Effector memory CD8-positive, alpha-beta T cell (primary cell): Measurements from ENCODE around the gene FANCI.

ENCODE experiments used
- ATAC-seq: fragments of 150-1000 bp; cut with Tn5 transposase; replicated peaks from 2 replicates; pipeline ENCODE4 v1.10.0; 2021; ENCODE audit warnings: mild to moderate bottlenecking, moderate library complexity
- DNase-seq, 3 experiments: peaks; one replicate each; pipeline ENCODE4 v3.0.0; 2021
- H3K27ac Mint-ChIP-seq, 2 donors: one replicate each; pipeline ENCODE4 v1.8.0; 2022; ENCODE audit warnings: mild to moderate bottlenecking in 2 of 2, mixed read lengths in 2 of 2, moderate library complexity in 2 of 2
- H3K27me3 Mint-ChIP-seq, 2 donors: one replicate each; pipeline ENCODE4 v1.8.0; 2022; ENCODE audit warnings: mixed read lengths in 2 of 2
- H3K36me3 Mint-ChIP-seq: one replicate; pipeline ENCODE4 v1.8.0; 2022; ENCODE audit warnings: mild to moderate bottlenecking, moderate library complexity, mixed read lengths; ENCODE audit not compliant: insufficient read depth
- H3K4me1 Mint-ChIP-seq, 2 donors: one replicate each; pipeline ENCODE4 v1.8.0; 2022; ENCODE audit warnings: low read depth in 2 of 2, mixed read lengths in 2 of 2
- H3K4me3 Mint-ChIP-seq, 2 donors: one replicate each; pipeline ENCODE4 v1.8.0; 2022; ENCODE audit warnings: mild to moderate bottlenecking in 2 of 2, mixed read lengths in 2 of 2, moderate library complexity in 2 of 2
- H3K9me3 Mint-ChIP-seq, 2 donors: one replicate each; pipeline ENCODE4 v1.8.0; 2022; ENCODE audit warnings: mixed read lengths in 2 of 2
- total RNA-seq, 9 experiments: gene quantifications; one replicate each; lab custom pipeline; 2026; lab: John Stamatoyannopoulos, UW

Gene FANCI
- total RNA-seq: 14.8 to 40.0 (median 27.1) reads per million in 9 experiments

- H3K27ac Mint-ChIP-seq: peak within 1 kb of the TSS; percentile 87 to 88
- ATAC-seq (peak; percentile 97), DNase-seq (peak; percentile 97)
- no peaks in the 10 kb centered on the region for H3K9me3 Mint-ChIP-seq
- H3K36me3 Mint-ChIP-seq: peaks cover 8% of the 10 kb centered on the region
- H3K27me3 Mint-ChIP-seq: no peaks in the 10 kb centered on the region
- peaks cover 19 to 21% of the 10 kb centered on the region in 2 donors for H3K4me1 Mint-ChIP-seq
- peak within 1 kb of the TSS; percentile 90 to 97 for H3K4me3 Mint-ChIP-seq
Measured at GRCh38 chr15:89243691-89244573, at the start of gene FANCI. FANCI (plus strand) TSS chr15:89243979; CDS start chr15:89247648, 3,669 bp downstream.

DNA sequence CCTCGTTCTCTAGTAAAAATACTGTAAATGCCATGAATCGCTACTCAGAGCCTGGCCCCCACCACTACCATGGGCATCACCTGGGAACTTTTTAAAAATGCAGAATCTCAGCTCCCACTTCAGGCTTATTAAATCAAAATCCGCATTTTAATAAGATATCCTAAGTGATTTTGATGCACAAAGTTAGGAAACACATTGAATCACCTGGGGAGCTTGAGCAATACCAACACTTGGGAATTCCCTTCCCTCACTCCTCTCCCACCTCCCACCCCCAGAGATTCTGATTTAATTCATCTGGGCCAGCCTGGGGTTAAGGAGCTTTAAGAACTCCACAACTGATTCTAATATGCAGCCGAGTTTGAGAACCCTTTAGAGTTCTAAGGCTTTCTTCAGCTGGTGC, 49.2 kb upstream of the FANCI start:
- DNase-seq (no peak), ATAC-seq (no peak)
- Mint-ChIP-seq H3K27me3 (no peaks in the 10 kb centered on the region), H3K4me1 (peaks cover 0 to 3% of the 10 kb centered on the region in 2 donors), H3K9me3 (no peaks in the 10 kb centered on the region), H3K27ac (no peak overlapping the region), H3K4me3 (no peak overlapping the region), H3K36me3 (peaks cover 33% of the 10 kb centered on the region)

- no peaks in the 10 kb centered on the region for H3K27me3 Mint-ChIP-seq
- H3K36me3 Mint-ChIP-seq: peaks cover 32% of the 10 kb centered on the region
- peak overlapping the region in 1 of 2 donors; percentile 49 for H3K27ac Mint-ChIP-seq
- DNase-seq (no peak), ATAC-seq (no peak)
- H3K9me3 Mint-ChIP-seq: no peaks in the 10 kb centered on the region
- H3K4me1 Mint-ChIP-seq: peaks cover 0 to 3% of the 10 kb centered on the region in 2 donors
- no peak overlapping the region for H3K4me3 Mint-ChIP-seq
Measured at GRCh38 chr15:89195836-89196235, 47.9 kb upstream of the FANCI start.

DNA sequence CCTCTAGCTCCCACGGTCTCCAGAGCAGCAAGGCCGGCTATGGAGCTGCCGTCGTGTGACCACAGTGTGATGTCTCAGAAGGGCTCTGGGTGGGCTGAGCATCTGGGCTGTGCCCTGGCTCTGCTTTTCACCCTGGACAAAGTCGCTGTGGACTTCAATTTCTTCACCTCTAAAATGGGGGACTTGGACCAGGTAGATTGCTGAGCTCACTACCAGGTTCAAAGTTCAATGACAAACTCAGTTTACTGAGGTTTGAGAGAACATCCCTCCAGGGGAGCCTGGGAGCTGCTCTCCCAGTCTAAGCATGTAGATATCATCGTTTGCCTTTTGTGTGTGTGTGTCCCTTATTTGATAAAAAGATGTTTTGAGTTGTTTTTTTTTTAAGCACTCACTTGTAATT, 47.5 kb upstream of the FANCI start:
- H3K4me1 Mint-ChIP-seq: peaks cover 0 to 3% of the 10 kb centered on the region in 2 donors
- peaks cover 28% of the 10 kb centered on the region for H3K36me3 Mint-ChIP-seq
- no peak overlapping the region for H3K4me3 Mint-ChIP-seq

DNA sequence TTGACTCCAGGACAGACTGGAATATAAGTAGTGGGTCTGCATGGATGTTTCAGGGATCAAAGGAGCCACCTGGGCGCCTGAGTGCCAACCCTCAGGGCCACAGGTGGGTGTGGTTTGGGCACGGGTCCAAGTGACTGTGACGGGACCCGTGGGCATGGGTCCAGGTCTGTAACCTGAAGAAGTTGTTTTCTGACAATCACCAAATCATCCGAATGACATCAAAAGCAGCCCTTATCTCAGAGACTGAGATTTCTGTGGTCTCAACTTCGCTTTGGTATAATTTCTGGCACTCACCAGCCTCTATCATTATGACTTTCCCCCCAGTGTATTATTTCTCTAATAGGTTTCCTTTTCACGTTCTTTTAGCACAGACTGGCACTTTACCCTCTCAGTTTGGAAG, 46.8 kb upstream of the FANCI start:
- ATAC-seq (no peak), DNase-seq (no peak)
- Mint-ChIP-seq H3K4me1 (peaks cover 0 to 2% of the 10 kb centered on the region in 2 donors), H3K27me3 (no peaks in the 10 kb centered on the region), H3K4me3 (no peak overlapping the region), H3K36me3 (peaks cover 23% of the 10 kb centered on the region), H3K9me3 (no peaks in the 10 kb centered on the region), H3K27ac (peak overlapping the region; percentile 7 to 24)

More for the DNA sequence above, 47.5 kb upstream of the FANCI start:
- DNase-seq (no peak), ATAC-seq (no peak)
- Mint-ChIP-seq H3K27ac (peak overlapping the region in 1 of 2 donors; percentile 49), H3K27me3 (no peaks in the 10 kb centered on the region), H3K9me3 (no peaks in the 10 kb centered on the region)

GRCh38 chr15:89197503-89197971, 46.2 kb upstream of the FANCI start:
- peaks cover 23% of the 10 kb centered on the region for H3K36me3 Mint-ChIP-seq
- H3K4me1 Mint-ChIP-seq: no peaks in the 10 kb centered on the region
- no peaks in the 10 kb centered on the region for H3K9me3 Mint-ChIP-seq
- H3K4me3 Mint-ChIP-seq: no peak overlapping the region
- peak overlapping the region; percentile 7 to 24 for H3K27ac Mint-ChIP-seq
- H3K27me3 Mint-ChIP-seq: no peaks in the 10 kb centered on the region
- DNase-seq (no peak), ATAC-seq (no peak)

DNA sequence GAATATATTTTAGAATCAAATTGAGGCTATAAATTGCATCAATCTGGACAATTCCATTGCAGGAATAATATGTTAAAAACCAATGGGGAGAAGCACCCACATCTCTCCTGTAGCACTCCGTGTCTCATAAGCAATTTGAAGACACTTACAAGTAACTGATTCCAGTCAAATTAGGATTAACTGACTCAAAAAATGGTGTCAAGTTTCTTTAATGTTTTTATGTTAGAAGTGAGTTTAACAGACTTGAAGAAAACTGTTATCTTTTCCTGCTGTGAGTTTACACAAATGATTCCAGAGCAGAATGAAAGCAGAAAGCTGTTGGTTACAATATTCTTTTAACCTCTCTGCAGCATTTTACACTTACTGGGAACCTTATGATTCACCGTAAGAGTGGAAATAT, 45.6 kb upstream of the FANCI start:
- no peak for DNase-seq
- peaks cover 20% of the 10 kb centered on the region for H3K36me3 Mint-ChIP-seq
- no peaks in the 10 kb centered on the region for H3K4me1 Mint-ChIP-seq
- H3K27ac Mint-ChIP-seq: peak overlapping the region in 1 of 2 donors; percentile 8
- H3K4me3 Mint-ChIP-seq: no peak overlapping the region
- H3K27me3 Mint-ChIP-seq: no peaks in the 10 kb centered on the region
- ATAC-seq: no peak
- no peaks in the 10 kb centered on the region for H3K9me3 Mint-ChIP-seq

- no peaks in the 10 kb centered on the region for H3K9me3 Mint-ChIP-seq
- DNase-seq: no peak
- no peak overlapping the region for H3K27ac Mint-ChIP-seq
- ATAC-seq: no peak
- H3K27me3 Mint-ChIP-seq: no peaks in the 10 kb centered on the region
- H3K4me3 Mint-ChIP-seq: no peak overlapping the region
- peaks cover 12% of the 10 kb centered on the region for H3K36me3 Mint-ChIP-seq
- H3K4me1 Mint-ChIP-seq: peaks cover 6 to 7% of the 10 kb centered on the region in 2 donors
Measured at GRCh38 chr15:89198934-89199333, 44.8 kb upstream of the FANCI start.

- Mint-ChIP-seq H3K27me3 (no peaks in the 10 kb centered on the region), H3K27ac (no peak overlapping the region), H3K36me3 (peaks cover 6% of the 10 kb centered on the region), H3K4me3 (no peak overlapping the region), H3K4me1 (peaks cover 12 to 15% of the 10 kb centered on the region in 2 donors), H3K9me3 (no peaks in the 10 kb centered on the region)
- ATAC-seq: no peak
- no peak for DNase-seq
Measured at GRCh38 chr15:89199746-89200145, 44.0 kb upstream of the FANCI start.

GRCh38 chr15:89200182-89200581, 43.6 kb upstream of the FANCI start:
- Mint-ChIP-seq H3K27me3 (no peaks in the 10 kb centered on the region), H3K4me3 (no peak overlapping the region), H3K36me3 (peaks cover 2% of the 10 kb centered on the region), H3K27ac (no peak overlapping the region), H3K9me3 (no peaks in the 10 kb centered on the region), H3K4me1 (peaks cover 14 to 20% of the 10 kb centered on the region in 2 donors)
- DNase-seq (no peak), ATAC-seq (no peak)

DNA sequence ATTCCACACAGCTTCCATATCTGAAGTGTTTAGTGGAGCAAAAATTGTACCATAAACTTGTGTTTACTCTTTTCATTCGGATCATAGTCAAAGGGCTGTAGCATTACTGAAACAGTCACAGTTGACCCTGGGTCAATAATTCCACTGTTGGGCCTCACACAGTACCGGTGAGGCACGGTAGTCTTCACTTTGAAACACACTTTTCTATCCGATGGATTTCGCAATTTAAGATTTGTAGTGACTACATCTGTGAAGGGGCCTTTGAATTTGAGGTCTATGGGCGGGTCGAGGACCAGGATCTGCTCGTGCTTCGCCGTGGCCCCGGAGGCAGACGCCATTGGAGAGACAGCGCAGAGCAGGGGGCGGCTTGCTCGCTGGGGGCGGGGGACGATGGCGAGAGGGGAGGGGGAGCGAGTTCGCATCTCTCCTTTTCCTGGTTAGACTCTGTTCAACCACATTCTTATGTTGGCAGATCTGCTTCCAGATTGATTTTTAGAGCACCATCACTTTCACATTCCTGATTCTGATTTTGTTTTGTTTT, 42.2 kb upstream of the FANCI start:
- no peak for DNase-seq
- no peak for ATAC-seq
- H3K4me3 Mint-ChIP-seq: no peak overlapping the region
- H3K27ac Mint-ChIP-seq: peak overlapping the region in 1 of 2 donors; percentile 38
- no peaks in the 10 kb centered on the region for H3K27me3 Mint-ChIP-seq
- H3K36me3 Mint-ChIP-seq: peaks cover 3% of the 10 kb centered on the region
- H3K4me1 Mint-ChIP-seq: peaks cover 14 to 20% of the 10 kb centered on the region in 2 donors
- no peaks in the 10 kb centered on the region for H3K9me3 Mint-ChIP-seq

DNA sequence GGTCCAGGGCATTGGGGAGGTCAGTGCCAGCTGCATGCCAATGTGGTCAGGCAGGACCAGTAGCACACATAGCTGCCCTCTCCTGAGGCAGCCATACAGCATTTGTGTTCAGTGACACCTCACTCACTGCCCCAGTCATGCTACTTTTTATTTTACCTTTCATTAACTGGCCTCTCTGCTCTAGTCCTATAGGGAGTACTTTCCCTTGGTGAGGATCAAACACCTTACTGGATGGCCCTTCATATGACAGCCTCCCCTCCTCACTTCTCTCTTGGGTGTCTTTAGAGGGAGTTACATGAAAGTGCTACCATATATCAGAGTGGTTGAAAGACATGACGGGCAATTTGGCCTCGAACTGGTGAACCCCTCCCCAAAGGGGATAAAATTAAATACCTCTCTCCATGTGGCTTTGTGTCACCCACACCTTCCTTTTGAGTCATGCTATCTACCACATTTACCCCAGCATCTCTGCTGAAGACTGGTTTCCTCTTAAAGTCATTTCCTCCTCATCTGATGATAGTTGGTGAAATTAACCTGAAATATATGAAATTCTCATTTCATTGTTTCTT, 40.0 kb upstream of the FANCI start:
- Mint-ChIP-seq H3K4me3 (peak overlapping the region in 1 of 2 donors; percentile 18), H3K36me3 (peaks cover 3% of the 10 kb centered on the region), H3K4me1 (peaks cover 22 to 28% of the 10 kb centered on the region in 2 donors), H3K27me3 (no peaks in the 10 kb centered on the region), H3K27ac (peak overlapping the region; percentile 64 to 67), H3K9me3 (no peaks in the 10 kb centered on the region)
- DNase-seq: peak in 1 of 3 experiments; percentile 11
- ATAC-seq: peak; percentile 78

GRCh38 chr15:89205991-89206585, 37.7 kb upstream of the FANCI start:
- ATAC-seq (no peak), DNase-seq (no peak)
- Mint-ChIP-seq H3K27ac (no peak overlapping the region), H3K4me3 (no peak overlapping the region), H3K9me3 (no peaks in the 10 kb centered on the region), H3K27me3 (no peaks in the 10 kb centered on the region), H3K4me1 (peaks cover 22 to 28% of the 10 kb centered on the region in 2 donors), H3K36me3 (peaks cover 3% of the 10 kb centered on the region)
